ENCODE measurements around the gene TPPP.

DNA sequence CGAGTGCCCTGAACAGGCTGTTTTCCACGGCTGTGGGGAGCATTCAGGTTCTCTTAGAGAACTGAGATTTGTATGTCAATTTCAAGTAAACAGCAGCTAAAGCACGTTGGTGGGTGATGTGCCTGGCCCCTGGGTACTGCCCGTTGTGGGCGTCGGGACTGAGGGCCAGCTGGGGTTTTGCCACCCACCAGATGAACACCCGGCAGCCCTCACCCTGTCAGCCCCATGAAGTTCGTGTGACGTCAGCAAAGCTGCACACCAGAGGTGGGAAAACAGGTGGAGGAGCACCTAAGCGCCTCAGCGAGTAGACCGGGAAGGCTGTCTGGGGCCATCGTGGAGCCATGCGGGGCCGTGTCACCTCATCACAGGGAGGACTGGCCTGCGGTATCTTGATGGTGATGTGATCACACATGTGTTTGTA, 71.8 kb downstream of the TPPP start:
- TF ChIP-seq YY1 (IDR thresholded peaks at IDR 0.05; ENCODE audit: insufficient read depth, insufficient read length) (no peak), ZNF274 (IDR thresholded peaks at IDR 0.05; ENCODE audit: low read depth, low read length) (no peak), SUZ12 (IDR thresholded peaks at IDR 0.05; ENCODE audit: extremely low read depth, insufficient read depth, insufficient read length) (no peak)
